ENCODE measurements around the gene RNASET2. TPM values are rescaled to one million over a fixed set of nuclear protein-coding genes. Genes with fewer than 3 reads are reported as not detected.

The RNASET2 gene
- polyA plus RNA-seq, 1 donor from 2014 or later, result 73.9 TPM

DNA sequence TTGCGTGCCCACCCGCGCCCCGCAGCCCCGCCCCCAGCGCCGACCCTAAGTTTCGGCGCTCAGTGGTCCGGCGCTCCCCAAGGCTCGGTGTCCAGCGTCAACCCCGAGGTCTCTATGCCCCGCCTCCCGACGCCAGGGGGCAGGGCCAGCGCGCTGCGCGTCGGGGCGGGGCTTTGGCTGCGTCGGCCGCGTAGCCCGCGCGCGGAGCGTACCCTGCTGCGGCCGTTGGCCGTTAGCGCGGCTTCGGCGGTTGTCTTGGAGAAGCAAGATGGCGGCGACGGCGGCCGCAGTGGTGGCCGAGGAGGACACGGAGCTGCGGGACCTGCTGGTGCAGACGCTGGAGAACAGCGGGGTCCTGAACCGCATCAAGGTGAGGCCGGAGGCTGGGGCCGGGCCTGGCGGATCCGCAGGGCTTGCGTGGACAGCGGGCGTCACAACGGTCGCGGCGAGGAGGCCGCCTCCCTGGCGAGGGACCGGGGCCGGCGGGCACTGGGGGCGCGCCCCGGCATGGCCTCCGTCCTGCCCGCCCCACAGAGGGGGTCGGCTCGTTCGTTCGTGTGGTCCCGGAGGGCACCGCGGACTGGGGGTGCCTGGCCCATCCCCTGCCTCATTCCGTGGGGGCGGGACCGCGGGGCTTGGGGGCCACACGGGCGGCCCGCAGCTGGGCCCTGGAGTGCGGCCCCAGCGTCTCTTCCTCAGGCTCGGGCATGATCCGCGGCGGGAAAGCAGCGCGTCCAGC lies 43.0 kb upstream of the RNASET2 start, which contains the start of gene CEP43:
Gene CEP43 (plus strand): TSS at position 253 of the 739 bp plus-strand sequence. CDS start 16 bp downstream, at position 269.
- no peaks in the 10 kb centered on the region for H3K36me3 ChIP-seq (ENCODE audit: insufficient read depth, low read length)
- H3K27ac ChIP-seq (ENCODE audit: low read length), result peak within 1 kb of the TSS; percentile 49
- H3F3A ChIP-seq (ENCODE audit: insufficient read depth, low read length, poor library complexity, severe bottlenecking), result no peaks in the 10 kb centered on the region
- no peaks in the 10 kb centered on the region for H3K9me2 ChIP-seq (ENCODE audit: insufficient read depth, low read length)
- TF ChIP-seq SMC3 (conservative IDR thresholded peaks at IDR 0.05; ENCODE audit: poor library complexity), result peak; percentile 48
- TF ChIP-seq TAF1 (IDR thresholded peaks at IDR 0.05; ENCODE audit: low read depth), result peak; percentile 43
- TF ChIP-seq, protein P1, sequence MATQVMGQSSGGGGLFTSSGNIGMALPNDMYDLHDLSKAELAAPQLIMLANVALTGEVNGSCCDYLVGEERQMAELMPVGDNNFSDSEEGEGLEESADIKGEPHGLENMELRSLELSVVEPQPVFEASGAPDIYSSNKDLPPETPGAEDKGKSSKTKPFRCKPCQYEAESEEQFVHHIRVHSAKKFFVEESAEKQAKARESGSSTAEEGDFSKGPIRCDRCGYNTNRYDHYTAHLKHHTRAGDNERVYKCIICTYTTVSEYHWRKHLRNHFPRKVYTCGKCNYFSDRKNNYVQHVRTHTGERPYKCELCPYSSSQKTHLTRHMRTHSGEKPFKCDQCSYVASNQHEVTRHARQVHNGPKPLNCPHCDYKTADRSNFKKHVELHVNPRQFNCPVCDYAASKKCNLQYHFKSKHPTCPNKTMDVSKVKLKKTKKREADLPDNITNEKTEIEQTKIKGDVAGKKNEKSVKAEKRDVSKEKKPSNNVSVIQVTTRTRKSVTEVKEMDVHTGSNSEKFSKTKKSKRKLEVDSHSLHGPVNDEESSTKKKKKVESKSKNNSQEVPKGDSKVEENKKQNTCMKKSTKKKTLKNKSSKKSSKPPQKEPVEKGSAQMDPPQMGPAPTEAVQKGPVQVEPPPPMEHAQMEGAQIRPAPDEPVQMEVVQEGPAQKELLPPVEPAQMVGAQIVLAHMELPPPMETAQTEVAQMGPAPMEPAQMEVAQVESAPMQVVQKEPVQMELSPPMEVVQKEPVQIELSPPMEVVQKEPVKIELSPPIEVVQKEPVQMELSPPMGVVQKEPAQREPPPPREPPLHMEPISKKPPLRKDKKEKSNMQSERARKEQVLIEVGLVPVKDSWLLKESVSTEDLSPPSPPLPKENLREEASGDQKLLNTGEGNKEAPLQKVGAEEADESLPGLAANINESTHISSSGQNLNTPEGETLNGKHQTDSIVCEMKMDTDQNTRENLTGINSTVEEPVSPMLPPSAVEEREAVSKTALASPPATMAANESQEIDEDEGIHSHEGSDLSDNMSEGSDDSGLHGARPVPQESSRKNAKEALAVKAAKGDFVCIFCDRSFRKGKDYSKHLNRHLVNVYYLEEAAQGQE (IDR thresholded peaks at IDR 0.05; ENCODE audit: borderline replicate concordance), result no peak
- peak; percentile 54 for TF ChIP-seq RAD21 (conservative IDR thresholded peaks at IDR 0.05)
- TF ChIP-seq, protein P2, sequence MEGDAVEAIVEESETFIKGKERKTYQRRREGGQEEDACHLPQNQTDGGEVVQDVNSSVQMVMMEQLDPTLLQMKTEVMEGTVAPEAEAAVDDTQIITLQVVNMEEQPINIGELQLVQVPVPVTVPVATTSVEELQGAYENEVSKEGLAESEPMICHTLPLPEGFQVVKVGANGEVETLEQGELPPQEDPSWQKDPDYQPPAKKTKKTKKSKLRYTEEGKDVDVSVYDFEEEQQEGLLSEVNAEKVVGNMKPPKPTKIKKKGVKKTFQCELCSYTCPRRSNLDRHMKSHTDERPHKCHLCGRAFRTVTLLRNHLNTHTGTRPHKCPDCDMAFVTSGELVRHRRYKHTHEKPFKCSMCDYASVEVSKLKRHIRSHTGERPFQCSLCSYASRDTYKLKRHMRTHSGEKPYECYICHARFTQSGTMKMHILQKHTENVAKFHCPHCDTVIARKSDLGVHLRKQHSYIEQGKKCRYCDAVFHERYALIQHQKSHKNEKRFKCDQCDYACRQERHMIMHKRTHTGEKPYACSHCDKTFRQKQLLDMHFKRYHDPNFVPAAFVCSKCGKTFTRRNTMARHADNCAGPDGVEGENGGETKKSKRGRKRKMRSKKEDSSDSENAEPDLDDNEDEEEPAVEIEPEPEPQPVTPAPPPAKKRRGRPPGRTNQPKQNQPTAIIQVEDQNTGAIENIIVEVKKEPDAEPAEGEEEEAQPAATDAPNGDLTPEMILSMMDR (IDR thresholded peaks at IDR 0.05; ENCODE audit: poor library complexity, severe bottlenecking), result peak; percentile 27
- TF ChIP-seq EP300 (conservative IDR thresholded peaks at IDR 0.05; ENCODE audit: poor library complexity, severe bottlenecking), result peak; percentile 21
- TF ChIP-seq MXI1 (conservative IDR thresholded peaks at IDR 0.05; ENCODE audit: poor library complexity, severe bottlenecking), result peak; percentile 74
- TF ChIP-seq POLR2AphosphoS5 (IDR thresholded peaks at IDR 0.05), result no peak
- peaks cover 3% of the 10 kb centered on the region for H3K9me3 ChIP-seq (ENCODE audit: low read length)
- H3K4me2 ChIP-seq (ENCODE audit: low read length), result peak within 1 kb of the TSS; percentile 98
- H3K4me3 ChIP-seq (ENCODE audit: low read length), result peak within 1 kb of the TSS; percentile 99
- H3K27me3 ChIP-seq (ENCODE audit: insufficient read depth, low read depth, low read length), result no peaks in the 10 kb centered on the region
- peak within 1 kb of the TSS; percentile 0 for H2AFZ ChIP-seq (ENCODE audit: low read depth, low read length)
- H3K9ac ChIP-seq (ENCODE audit: low read length), result peak within 1 kb of the TSS; percentile 78
- no peaks in the 10 kb centered on the region for H4K20me1 ChIP-seq (ENCODE audit: insufficient read depth)
- peaks cover 50% of the 10 kb centered on the region for H3K79me2 ChIP-seq (replicated peaks; ENCODE audit: insufficient read depth, low read length)

DNA sequence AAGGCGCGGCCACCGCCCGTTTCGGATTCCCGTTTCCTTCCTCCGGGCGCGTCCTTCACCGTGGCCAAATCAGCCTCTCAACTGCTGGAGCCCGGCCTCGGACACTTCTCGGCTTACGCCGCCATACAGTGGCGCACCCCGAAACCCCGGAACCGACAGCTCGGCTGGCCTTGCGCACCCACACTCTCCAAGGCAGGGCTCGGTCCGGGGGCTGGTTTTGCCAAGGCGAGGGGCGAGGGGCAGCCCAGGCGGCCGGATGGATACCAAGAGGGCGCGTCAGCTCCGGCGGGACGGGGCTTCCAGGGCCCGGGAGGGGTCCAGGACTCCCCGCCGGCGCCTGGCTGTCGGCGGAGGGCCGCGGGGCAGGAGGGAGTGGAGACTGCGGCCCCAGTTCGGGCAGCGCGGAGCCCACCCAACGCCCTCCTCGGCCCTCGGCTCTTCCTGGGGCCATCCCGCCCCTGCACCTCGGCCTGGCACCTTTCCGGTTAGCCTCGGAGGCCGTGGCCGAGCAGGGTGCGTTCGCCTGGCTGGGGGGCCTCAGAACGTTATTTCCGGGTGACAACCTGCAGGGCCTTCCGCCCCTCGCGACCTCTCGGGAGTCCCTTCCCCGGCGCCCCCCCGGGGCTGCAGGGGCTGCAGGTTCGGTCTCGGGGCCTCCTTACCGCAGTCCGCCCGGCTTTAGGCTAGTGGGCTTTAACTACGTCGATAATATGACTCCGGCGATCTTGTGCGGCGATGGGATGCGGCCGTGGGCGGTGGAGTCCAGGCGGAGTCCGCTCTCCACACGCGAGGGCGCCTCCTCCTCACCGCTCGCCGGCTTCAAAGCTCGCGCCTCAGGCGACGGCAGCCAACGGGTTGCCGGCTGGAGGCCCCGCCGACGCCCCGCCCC lies 42.1 kb upstream of the RNASET2 start:
- Histone ChIP-seq H3K27me3 (ENCODE audit: insufficient read depth, low read depth, low read length) (no peaks in the 10 kb centered on the region), H3K4me3 (ENCODE audit: low read length) (peak overlapping the region; percentile 99), H3K9ac (ENCODE audit: low read length) (peak overlapping the region; percentile 78), H3K4me2 (ENCODE audit: low read length) (peak overlapping the region; percentile 70), H3K79me2 (replicated peaks; ENCODE audit: insufficient read depth, low read length) (peaks cover 47% of the 10 kb centered on the region), H3K9me3 (ENCODE audit: low read length) (peaks cover 3% of the 10 kb centered on the region), H3K36me3 (ENCODE audit: insufficient read depth, low read length) (no peaks in the 10 kb centered on the region), H3F3A (ENCODE audit: insufficient read depth, low read length, poor library complexity, severe bottlenecking) (no peaks in the 10 kb centered on the region), H3K27ac (ENCODE audit: low read length) (no peak overlapping the region), H4K20me1 (ENCODE audit: insufficient read depth) (no peaks in the 10 kb centered on the region), H3K9me2 (ENCODE audit: insufficient read depth, low read length) (no peaks in the 10 kb centered on the region), H2AFZ (ENCODE audit: low read depth, low read length) (no peak overlapping the region)
- TF ChIP-seq, protein P2 (IDR thresholded peaks at IDR 0.05; ENCODE audit: poor library complexity, severe bottlenecking), result no peak
- TF ChIP-seq EP300 (conservative IDR thresholded peaks at IDR 0.05; ENCODE audit: poor library complexity, severe bottlenecking) (no peak), EZH2 (IDR thresholded peaks at IDR 0.05; ENCODE audit: borderline replicate concordance, insufficient read depth, low read length, poor library complexity, severe bottlenecking) (no peak), SMC3 (conservative IDR thresholded peaks at IDR 0.05; ENCODE audit: poor library complexity) (no peak), TAF1 (IDR thresholded peaks at IDR 0.05; ENCODE audit: low read depth) (no peak), MXI1 (conservative IDR thresholded peaks at IDR 0.05; ENCODE audit: poor library complexity, severe bottlenecking) (peak; percentile 99), RAD21 (conservative IDR thresholded peaks at IDR 0.05) (no peak), POLR2AphosphoS5 (IDR thresholded peaks at IDR 0.05) (peak; percentile 1)
- TF ChIP-seq, protein P1 (IDR thresholded peaks at IDR 0.05; ENCODE audit: borderline replicate concordance), result no peak

All from neural cell (in vitro differentiated cells).